Lower lobe of right lung (tissue), 2 donors: ENCODE measurements around the gene EFHC1. TPM values are rescaled to one million over a fixed set of nuclear protein-coding genes. Genes with fewer than 3 reads are reported as not detected.

Experiments
- ATAC-seq, 2 donors: fragments of 200-7000 bp; cut with Tn5 transposase; one replicate each; pipeline ENCODE4 v1.9.1; 2020 to 2022; ENCODE audit warnings: mild to moderate bottlenecking in 2 of 2, moderate library complexity in 2 of 2
- DNase-seq: peaks from one replicate; pipeline ENCODE4 v3.0.0-alpha.2; 2020
- H3K27ac ChIP-seq: fragments of 200-600 bp; one replicate; pipeline ENCODE4 v1.8.0; 2022
- H3K27me3 ChIP-seq: fragments of 200-600 bp; one replicate; pipeline ENCODE4 v1.8.0; 2022; ENCODE audit warnings: low read depth
- H3K36me3 ChIP-seq: fragments of 200-600 bp; one replicate; pipeline ENCODE4 v1.8.0; 2022; ENCODE audit warnings: mild to moderate bottlenecking
- H3K4me1 ChIP-seq: fragments of 200-600 bp; one replicate; pipeline ENCODE4 v1.8.0; 2022
- H3K4me3 ChIP-seq: fragments of 200-600 bp; one replicate; pipeline ENCODE4 v1.8.0; 2022; ENCODE audit warnings: mild to moderate bottlenecking
- H3K9me3 ChIP-seq: fragments of 200-600 bp; one replicate; pipeline ENCODE4 v1.8.0; 2022
- CTCF ChIP-seq: fragments of 200-600 bp; IDR thresholded peaks from one replicate; pipeline ENCODE4 v1.8.0; 2022; ENCODE audit warnings: antibody characterized with exemption, mild to moderate bottlenecking
- intact Hi-C: fragments of 100-400 bp; cut with DNase I; formaldehyde crosslinking; loops from one replicate; pipeline ENCODE4 v1.11.0; 2022
- total RNA-seq: library from RNA; stranded (reverse); fragmentation: NEBNext Ultra II Directional; extraction: Animal tissue kit (Norgen Biotek cat#: 25700); gene quantifications from one replicate; pipeline ENCODE4 v1.2.1, GENCODE V29; 2021
- donor health status: DM: no; HTN: yes; CAD: no; lungs with severe emphysema.

Gene EFHC1
- total RNA-seq, 1 donor from 2014 or later: 42.2 TPM

- Histone ChIP-seq H3K36me3 (peaks cover 18% of the 10 kb centered on the region), H3K27ac (no peak overlapping the region), H3K27me3 (no peaks in the 10 kb centered on the region), H3K4me3 (no peak overlapping the region), H3K9me3 (no peaks in the 10 kb centered on the region), H3K4me1 (peaks cover 15% of the 10 kb centered on the region)
- DNase-seq: no peak
- TF ChIP-seq CTCF: no peak
- no peak for ATAC-seq
- intact Hi-C loops: no loop called here
Measured at GRCh38 chr6:52499026-52499425, 78.9 kb downstream of the EFHC1 start.

DNA sequence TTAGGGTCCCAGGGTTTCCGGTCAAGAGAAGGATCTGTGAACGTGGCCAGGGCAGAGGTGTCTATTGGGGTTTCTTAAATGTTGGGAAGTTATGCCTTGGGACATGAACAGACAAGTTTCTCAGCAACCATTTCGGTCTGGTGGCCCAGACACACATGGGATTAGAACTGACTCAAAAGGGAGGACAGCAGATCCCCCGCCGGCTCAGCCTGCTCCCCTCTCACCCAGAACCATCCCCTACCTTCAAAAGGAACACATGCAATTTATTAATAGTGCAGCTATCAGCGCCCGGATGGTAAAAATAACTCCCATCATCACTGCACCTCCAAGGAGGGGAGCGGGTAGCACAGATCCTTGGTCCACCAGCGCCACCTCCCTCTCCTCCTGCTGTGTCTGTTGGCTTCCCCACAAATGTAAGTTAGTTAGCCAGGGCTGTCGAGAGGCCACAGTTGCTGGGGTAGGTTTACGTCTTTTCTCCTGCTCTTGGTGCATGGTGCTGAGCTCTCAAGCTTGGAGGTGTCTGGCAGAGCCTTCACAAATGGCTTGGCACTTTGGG, 79.6 kb downstream of the EFHC1 start:
- Histone ChIP-seq H3K4me1 (peaks cover 22% of the 10 kb centered on the region), H3K27me3 (no peaks in the 10 kb centered on the region), H3K27ac (no peak overlapping the region), H3K4me3 (no peak overlapping the region), H3K36me3 (peaks cover 18% of the 10 kb centered on the region), H3K9me3 (no peaks in the 10 kb centered on the region)
- DNase-seq (no peak), ATAC-seq (no peak)
- TF ChIP-seq CTCF: no peak
- intact Hi-C loops: no loop called here

GRCh38 chr6:52500238-52501129, 80.3 kb downstream of the EFHC1 start:
- ATAC-seq: no peak
- no peak for TF ChIP-seq CTCF
- H3K27ac ChIP-seq: no peak overlapping the region
- no peaks in the 10 kb centered on the region for H3K9me3 ChIP-seq
- H3K4me1 ChIP-seq: peaks cover 30% of the 10 kb centered on the region
- intact Hi-C loops: no loop called here
- H3K4me3 ChIP-seq: no peak overlapping the region
- peaks cover 22% of the 10 kb centered on the region for H3K36me3 ChIP-seq
- H3K27me3 ChIP-seq: no peaks in the 10 kb centered on the region
- no peak for DNase-seq

DNA sequence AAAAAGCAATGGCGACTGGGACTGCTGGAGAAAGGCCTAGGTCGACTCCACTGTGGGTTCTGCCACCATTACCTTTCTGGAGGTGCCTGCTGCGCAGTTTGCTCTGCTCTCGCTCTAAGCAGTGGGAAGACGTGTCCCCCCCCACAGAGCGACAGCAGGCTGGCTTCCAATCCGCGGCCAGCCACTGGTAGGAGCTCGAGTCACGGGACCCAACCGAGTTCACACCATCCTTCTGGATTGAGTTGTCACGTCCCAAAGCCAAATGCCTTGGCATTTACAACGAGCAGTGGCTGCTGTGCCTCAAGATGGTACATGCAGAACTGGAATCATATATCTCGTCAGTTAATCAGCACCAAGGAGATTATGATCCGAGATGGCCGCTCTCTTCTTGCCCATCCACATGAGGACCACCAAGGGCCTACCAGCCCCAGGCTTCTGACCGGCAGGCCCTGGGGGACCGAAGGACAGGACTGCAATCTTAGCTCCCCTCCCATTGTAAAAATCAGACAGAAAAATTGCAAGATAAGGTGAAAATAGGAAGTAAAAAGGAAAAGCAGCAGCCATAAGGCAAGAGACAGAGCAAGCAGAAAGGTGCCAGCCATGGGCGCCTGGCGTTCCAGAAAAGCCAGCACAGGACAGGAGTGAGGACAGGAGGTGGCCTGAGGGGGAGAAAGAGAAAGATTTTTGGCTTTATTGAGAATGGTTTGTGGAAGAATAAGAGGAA, 82.3 kb downstream of the EFHC1 start:
- peak overlapping the region; percentile 80 for H3K27ac ChIP-seq
- no peak for TF ChIP-seq CTCF
- DNase-seq (no peak), ATAC-seq (no peak)
- H3K4me1 ChIP-seq: peaks cover 31% of the 10 kb centered on the region
- intact Hi-C loops: no loop called here
- peaks cover 38% of the 10 kb centered on the region for H3K36me3 ChIP-seq
- H3K4me3 ChIP-seq: no peak overlapping the region
- no peaks in the 10 kb centered on the region for H3K9me3 ChIP-seq
- no peaks in the 10 kb centered on the region for H3K27me3 ChIP-seq

- H3K9me3 ChIP-seq: no peaks in the 10 kb centered on the region
- no peak overlapping the region for H3K4me3 ChIP-seq
- TF ChIP-seq CTCF: no peak
- ATAC-seq: no peak
- peak overlapping the region; percentile 80 for H3K27ac ChIP-seq
- DNase-seq: no peak
- peaks cover 38% of the 10 kb centered on the region for H3K4me1 ChIP-seq
- intact Hi-C loops: no loop called here
- peaks cover 45% of the 10 kb centered on the region for H3K36me3 ChIP-seq
- no peaks in the 10 kb centered on the region for H3K27me3 ChIP-seq
Measured at GRCh38 chr6:52503323-52503747, 83.2 kb downstream of the EFHC1 start.
